ENCODE data around the gene NADK2. TPM values are rescaled to one million over a fixed set of nuclear protein-coding genes. Genes with fewer than 3 reads are reported as not detected.

NADK2 gene
- total RNA-seq, 6 experiments from 2014 or later = 102 to 253 (median 142) TPM

GRCh38 chr5:36217988-36218387, 23.7 kb downstream of the NADK2 start:
- Histone ChIP-seq H3K4me3 (no peak overlapping the region), H3K9me3 (no peaks in the 10 kb centered on the region), H3K36me3 (peaks cover 6 to 47% (median 27%) of the 10 kb centered on the region in 4 donors), H3K27ac (no peak overlapping the region), H3K4me1 (peaks cover 0 to 24% (median 0%) of the 10 kb centered on the region in 4 donors), H3K27me3 (no peaks in the 10 kb centered on the region)
- ATAC-seq (no peak), DNase-seq (no peak)
- no peak for TF ChIP-seq POLR2A (IDR thresholded peaks at IDR 0.05)
- no peak for TF ChIP-seq CTCF (IDR thresholded peaks at IDR 0.05)
- intact Hi-C loops (cut with DNase I) = no loop called here
- 94% methylated on average over 1 of the region's 1 CpG for WGBS (ENCODE audit: insufficient coverage, low coverage, low lambda C conversion rate, missing lambda C conversion rate)

GRCh38 chr5:36217567-36217966, 24.2 kb downstream of the NADK2 start:
- no peak overlapping the region for H3K27ac ChIP-seq
- H3K4me3 ChIP-seq = no peak overlapping the region
- DNase-seq (no peak), ATAC-seq (peak in 2 of 4 donors; percentile 45 to 61)
- peaks cover 0 to 24% (median 0%) of the 10 kb centered on the region in 4 donors for H3K4me1 ChIP-seq
- intact Hi-C loops (cut with DNase I) = no loop called here
- WGBS (ENCODE audit: insufficient coverage, low coverage, low lambda C conversion rate, missing lambda C conversion rate) = 17% methylated on average over 1 of the region's 1 CpG
- H3K27me3 ChIP-seq = no peaks in the 10 kb centered on the region
- TF ChIP-seq POLR2A (IDR thresholded peaks at IDR 0.05) (no peak), CTCF (IDR thresholded peaks at IDR 0.05) (no peak)
- H3K9me3 ChIP-seq = no peaks in the 10 kb centered on the region
- H3K36me3 ChIP-seq = peaks cover 6 to 50% (median 27%) of the 10 kb centered on the region in 4 donors

GRCh38 chr5:36215910-36216309, 25.8 kb downstream of the NADK2 start:
- H3K36me3 ChIP-seq = peaks cover 4 to 57% (median 31%) of the 10 kb centered on the region in 4 donors
- WGBS (ENCODE audit: insufficient coverage, low coverage, low lambda C conversion rate, missing lambda C conversion rate) = 45% methylated on average over 2 of the region's 2 CpGs

GRCh38 chr5:36214436-36214835, 27.3 kb downstream of the NADK2 start:
- TF ChIP-seq POLR2A (IDR thresholded peaks at IDR 0.05) (no peak), CTCF (IDR thresholded peaks at IDR 0.05) (peak in 1 of 4 donors; percentile 29)
- ATAC-seq (peak; percentile 50 to 80 (median 64)), DNase-seq (no peak)
- 97% methylated on average over 3 of the region's 3 CpGs for WGBS (ENCODE audit: insufficient coverage, low coverage, low lambda C conversion rate, missing lambda C conversion rate)
- Histone ChIP-seq H3K4me3 (no peak overlapping the region), H3K9me3 (no peaks in the 10 kb centered on the region), H3K4me1 (peaks cover 0 to 17% (median 0%) of the 10 kb centered on the region in 4 donors), H3K27me3 (no peaks in the 10 kb centered on the region), H3K36me3 (peaks cover 7 to 65% (median 33%) of the 10 kb centered on the region in 4 donors), H3K27ac (no peak overlapping the region)
- intact Hi-C loops (cut with DNase I) = no loop called here

More at GRCh38 chr5:36215910-36216309, 25.8 kb downstream of the NADK2 start:
- no peaks in the 10 kb centered on the region for H3K9me3 ChIP-seq
- intact Hi-C loops (cut with DNase I) = no loop called here
- no peak overlapping the region for H3K27ac ChIP-seq
- DNase-seq (no peak), ATAC-seq (no peak)
- no peaks in the 10 kb centered on the region for H3K27me3 ChIP-seq
- no peak overlapping the region for H3K4me3 ChIP-seq
- peaks cover 0 to 24% (median 0%) of the 10 kb centered on the region in 4 donors for H3K4me1 ChIP-seq
- no peak for TF ChIP-seq POLR2A (IDR thresholded peaks at IDR 0.05)
- TF ChIP-seq CTCF (IDR thresholded peaks at IDR 0.05) = no peak
